DND-41 (cell line): Measurements from ENCODE around the gene GAPDH.
"Not testable (repeated sequence)": the region's sequence is repeated elsewhere in the genome, so short reads cannot be mapped to it uniquely, and the experiment has no call there.

Source experiments
- CTCF ChIP-seq: IDR thresholded peaks from 2 replicates; pipeline ENCODE4 v1.5.1; 2012; ENCODE audit warnings: borderline replicate concordance, low read length, moderate library complexity, mild to moderate bottlenecking; ENCODE audit not compliant: poor library complexity, severe bottlenecking; ENCODE audit errors: extremely low read depth
- EZH2 ChIP-seq: IDR thresholded peaks from 3 replicates; pipeline ENCODE4 v1.6.1; 2012; ENCODE audit warnings: borderline replicate concordance, low read depth, mild to moderate bottlenecking, moderate library complexity, low read length, inconsistent platforms; ENCODE audit not compliant: severe bottlenecking

GRCh38 chr12:6558014-6558760 is 23.9 kb downstream of the GAPDH start:
- peak; percentile 62 for TF ChIP-seq CTCF
- TF ChIP-seq EZH2 = not testable (repeated sequence)
